Measurements from ENCODE around the gene ENG.

Gene ENG

DNA sequence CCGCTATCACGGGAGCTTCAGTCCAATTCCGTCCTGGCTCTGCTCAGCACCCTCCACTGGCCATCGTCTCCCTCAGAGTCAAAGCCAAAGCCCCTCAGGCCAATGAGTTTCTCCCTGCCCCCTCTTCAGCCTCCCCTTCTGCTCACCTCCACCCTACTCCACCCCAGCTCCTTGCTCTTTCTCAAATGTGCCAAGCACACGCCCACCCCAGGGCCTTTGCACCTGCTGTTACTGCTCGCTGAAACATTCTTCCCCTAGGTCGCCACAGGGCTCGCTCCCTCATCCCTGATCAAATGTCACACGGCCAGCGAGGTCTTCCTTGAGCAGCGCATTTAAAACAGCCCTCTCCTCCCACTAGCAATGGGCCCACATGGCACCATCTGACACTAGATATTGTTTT is 6.3 kb upstream of the ENG start:
- H3K27me3 ChIP-seq (ENCODE audit: insufficient read depth, insufficient read length) = no peaks in the 10 kb centered on the region
- no peak for DNase-seq (ENCODE audit: low read depth, low spot score)
- TF ChIP-seq SUZ12 (IDR thresholded peaks at IDR 0.05; ENCODE audit: extremely low read depth, insufficient read depth, insufficient read length) = no peak
- TF ChIP-seq YY1 (IDR thresholded peaks at IDR 0.05; ENCODE audit: insufficient read depth, insufficient read length) = no peak
- TF ChIP-seq ZNF274 (IDR thresholded peaks at IDR 0.05; ENCODE audit: low read depth, low read length) = no peak
- H3K4me3 ChIP-seq (ENCODE audit: insufficient read length, low read depth) = no peak overlapping the region
- H3K4me1 ChIP-seq (ENCODE audit: insufficient read depth, insufficient read length) = peaks cover 2% of the 10 kb centered on the region
- no peaks in the 10 kb centered on the region for H3K9me3 ChIP-seq (ENCODE audit: insufficient read depth, low read length)
- no peak overlapping the region for H3K9ac ChIP-seq (ENCODE audit: insufficient read length, low read depth)
- peaks cover under 1% of the 10 kb centered on the region for H3K36me3 ChIP-seq (ENCODE audit: insufficient read depth, insufficient read length, low read length)

- TF ChIP-seq SUZ12 (IDR thresholded peaks at IDR 0.05; ENCODE audit: extremely low read depth, insufficient read depth, insufficient read length) (no peak), ZNF274 (IDR thresholded peaks at IDR 0.05; ENCODE audit: low read depth, low read length) (no peak), YY1 (IDR thresholded peaks at IDR 0.05; ENCODE audit: insufficient read depth, insufficient read length) (no peak)
Observed at GRCh38 chr9:127860260-127860659, 5.8 kb upstream of the ENG start.

GRCh38 chr9:127858041-127858512 is 3.6 kb upstream of the ENG start:
- H3K4me3 ChIP-seq (ENCODE audit: insufficient read length, low read depth) = no peak overlapping the region
- H3K27me3 ChIP-seq (ENCODE audit: insufficient read depth, insufficient read length) = no peaks in the 10 kb centered on the region
- DNase-seq (ENCODE audit: low read depth, low spot score) = no peak
- TF ChIP-seq SUZ12 (IDR thresholded peaks at IDR 0.05; ENCODE audit: extremely low read depth, insufficient read depth, insufficient read length) (no peak), ZNF274 (IDR thresholded peaks at IDR 0.05; ENCODE audit: low read depth, low read length) (no peak), YY1 (IDR thresholded peaks at IDR 0.05; ENCODE audit: insufficient read depth, insufficient read length) (no peak)
- H3K9me3 ChIP-seq (ENCODE audit: insufficient read depth, low read length) = no peaks in the 10 kb centered on the region
- H3K4me1 ChIP-seq (ENCODE audit: insufficient read depth, insufficient read length) = peaks cover 13% of the 10 kb centered on the region
- no peaks in the 10 kb centered on the region for H3K36me3 ChIP-seq (ENCODE audit: insufficient read depth, insufficient read length, low read length)
- H3K9ac ChIP-seq (ENCODE audit: insufficient read length, low read depth) = no peak overlapping the region

More at GRCh38 chr9:127860260-127860659, 5.8 kb upstream of the ENG start:
- DNase-seq (ENCODE audit: low read depth, low spot score) = no peak
- Histone ChIP-seq H3K9ac (ENCODE audit: insufficient read length, low read depth) (peak overlapping the region; percentile 47), H3K4me3 (ENCODE audit: insufficient read length, low read depth) (no peak overlapping the region), H3K4me1 (ENCODE audit: insufficient read depth, insufficient read length) (peaks cover 2% of the 10 kb centered on the region), H3K27me3 (ENCODE audit: insufficient read depth, insufficient read length) (no peaks in the 10 kb centered on the region), H3K36me3 (ENCODE audit: insufficient read depth, insufficient read length, low read length) (no peaks in the 10 kb centered on the region), H3K9me3 (ENCODE audit: insufficient read depth, low read length) (no peaks in the 10 kb centered on the region)

DNA sequence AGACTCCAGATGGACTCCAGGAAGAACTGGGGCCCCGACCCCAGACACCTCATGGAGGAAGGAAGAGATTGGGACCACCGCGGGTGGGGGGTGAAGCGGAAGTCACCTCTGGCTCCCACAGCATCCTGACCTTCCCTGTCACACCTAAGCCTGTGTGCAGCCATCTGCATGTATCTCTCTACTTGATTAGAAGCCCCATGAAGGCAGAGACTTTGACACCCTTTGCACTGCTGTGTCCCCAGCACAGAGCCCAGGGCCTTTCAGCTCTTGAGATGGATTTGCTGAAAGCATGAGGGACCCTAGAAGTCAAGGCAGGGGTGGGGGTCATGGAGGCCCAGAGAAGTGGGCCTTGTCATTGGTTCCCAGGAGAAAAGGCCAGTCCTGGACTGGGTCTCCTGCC is 2.8 kb upstream of the ENG start:
- H3K4me3 ChIP-seq (ENCODE audit: insufficient read length, low read depth) = no peak overlapping the region
- peaks cover 10% of the 10 kb centered on the region for H3K4me1 ChIP-seq (ENCODE audit: insufficient read depth, insufficient read length)
- no peaks in the 10 kb centered on the region for H3K36me3 ChIP-seq (ENCODE audit: insufficient read depth, insufficient read length, low read length)
- H3K9me3 ChIP-seq (ENCODE audit: insufficient read depth, low read length) = no peaks in the 10 kb centered on the region
- no peaks in the 10 kb centered on the region for H3K27me3 ChIP-seq (ENCODE audit: insufficient read depth, insufficient read length)
- no peak overlapping the region for H3K9ac ChIP-seq (ENCODE audit: insufficient read length, low read depth)
- TF ChIP-seq SUZ12 (IDR thresholded peaks at IDR 0.05; ENCODE audit: extremely low read depth, insufficient read depth, insufficient read length) (no peak), ZNF274 (IDR thresholded peaks at IDR 0.05; ENCODE audit: low read depth, low read length) (no peak), YY1 (IDR thresholded peaks at IDR 0.05; ENCODE audit: insufficient read depth, insufficient read length) (no peak)
- no peak for DNase-seq (ENCODE audit: low read depth, low spot score)

GRCh38 chr9:127856729-127857116 is 2.3 kb upstream of the ENG start:
- no peak overlapping the region for H3K4me3 ChIP-seq (ENCODE audit: insufficient read length, low read depth)
- no peaks in the 10 kb centered on the region for H3K27me3 ChIP-seq (ENCODE audit: insufficient read depth, insufficient read length)
- H3K4me1 ChIP-seq (ENCODE audit: insufficient read depth, insufficient read length) = peaks cover 10% of the 10 kb centered on the region
- H3K9ac ChIP-seq (ENCODE audit: insufficient read length, low read depth) = peak overlapping the region; percentile 9
- TF ChIP-seq SUZ12 (IDR thresholded peaks at IDR 0.05; ENCODE audit: extremely low read depth, insufficient read depth, insufficient read length) (no peak), ZNF274 (IDR thresholded peaks at IDR 0.05; ENCODE audit: low read depth, low read length) (no peak), YY1 (IDR thresholded peaks at IDR 0.05; ENCODE audit: insufficient read depth, insufficient read length) (no peak)
- no peak for DNase-seq (ENCODE audit: low read depth, low spot score)
- H3K36me3 ChIP-seq (ENCODE audit: insufficient read depth, insufficient read length, low read length) = no peaks in the 10 kb centered on the region
- H3K9me3 ChIP-seq (ENCODE audit: insufficient read depth, low read length) = no peaks in the 10 kb centered on the region

- no peaks in the 10 kb centered on the region for H3K27me3 ChIP-seq (ENCODE audit: insufficient read depth, insufficient read length)
- peaks cover 10% of the 10 kb centered on the region for H3K4me1 ChIP-seq (ENCODE audit: insufficient read depth, insufficient read length)
- H3K9me3 ChIP-seq (ENCODE audit: insufficient read depth, low read length) = no peaks in the 10 kb centered on the region
- DNase-seq (ENCODE audit: low read depth, low spot score) = no peak
- no peak overlapping the region for H3K9ac ChIP-seq (ENCODE audit: insufficient read length, low read depth)
- no peaks in the 10 kb centered on the region for H3K36me3 ChIP-seq (ENCODE audit: insufficient read depth, insufficient read length, low read length)
- TF ChIP-seq ZNF274 (IDR thresholded peaks at IDR 0.05; ENCODE audit: low read depth, low read length) (no peak), SUZ12 (IDR thresholded peaks at IDR 0.05; ENCODE audit: extremely low read depth, insufficient read depth, insufficient read length) (no peak), YY1 (IDR thresholded peaks at IDR 0.05; ENCODE audit: insufficient read depth, insufficient read length) (no peak)
- H3K4me3 ChIP-seq (ENCODE audit: insufficient read length, low read depth) = no peak overlapping the region
Observed at GRCh38 chr9:127856094-127856728, 1.8 kb upstream of the ENG start.

GRCh38 chr9:127855522-127855921 is 1.1 kb upstream of the ENG start:
- H3K27me3 ChIP-seq (ENCODE audit: insufficient read depth, insufficient read length) = no peaks in the 10 kb centered on the region
- TF ChIP-seq YY1 (IDR thresholded peaks at IDR 0.05; ENCODE audit: insufficient read depth, insufficient read length) = no peak
- TF ChIP-seq SUZ12 (IDR thresholded peaks at IDR 0.05; ENCODE audit: extremely low read depth, insufficient read depth, insufficient read length) = no peak
- TF ChIP-seq ZNF274 (IDR thresholded peaks at IDR 0.05; ENCODE audit: low read depth, low read length) = no peak
- DNase-seq (ENCODE audit: low read depth, low spot score) = no peak
- no peak overlapping the region for H3K4me3 ChIP-seq (ENCODE audit: insufficient read length, low read depth)
- no peak overlapping the region for H3K9ac ChIP-seq (ENCODE audit: insufficient read length, low read depth)
- no peaks in the 10 kb centered on the region for H3K36me3 ChIP-seq (ENCODE audit: insufficient read depth, insufficient read length, low read length)
- no peaks in the 10 kb centered on the region for H3K9me3 ChIP-seq (ENCODE audit: insufficient read depth, low read length)
- H3K4me1 ChIP-seq (ENCODE audit: insufficient read depth, insufficient read length) = peaks cover 10% of the 10 kb centered on the region
